Measurements from ENCODE around the gene FAM120B. TPM values are rescaled to one million over a fixed set of nuclear protein-coding genes. Genes with fewer than 3 reads are reported as not detected.

FAM120B gene
- total RNA-seq, 1 experiment from 2014 or later = 16.7 TPM

GRCh38 chr6:170385506-170385905, 78.9 kb downstream of the FAM120B start:
- Histone ChIP-seq H2BK20ac (ENCODE audit: low read depth, low read length, poor library complexity, severe bottlenecking) (no peak overlapping the region), H2BK12ac (ENCODE audit: insufficient read length, low read depth, low read length) (no peak overlapping the region), H3K79me1 (ENCODE audit: insufficient read depth, low read depth, low read length, poor library complexity, severe bottlenecking) (no peaks in the 10 kb centered on the region), H3K18ac (ENCODE audit: insufficient read length, low read depth, low read length) (no peak overlapping the region), H3K9me3 (ENCODE audit: control insufficient read depth, low read depth, low read length) (no peaks in the 10 kb centered on the region), H3K9ac (ENCODE audit: extremely low read depth, insufficient read length, low read length) (no peak overlapping the region), H3K27me3 (ENCODE audit: insufficient read depth, low read length) (no peaks in the 10 kb centered on the region), H3K14ac (ENCODE audit: insufficient read depth, low read length) (no peak overlapping the region), H4K8ac (replicated peaks; ENCODE audit: insufficient read length, low read depth, low read length) (no peak overlapping the region), H2BK15ac (ENCODE audit: low read depth, low read length) (no peak overlapping the region), H3K4me1 (ENCODE audit: insufficient read depth, low read length) (no peaks in the 10 kb centered on the region), H3K4ac (ENCODE audit: low read depth, low read length) (no peak overlapping the region), H4K5ac (ENCODE audit: insufficient read length, low read depth, low read length) (no peak overlapping the region), H3K56ac (ENCODE audit: insufficient read length, low read depth, low read length) (no peak overlapping the region), H3T11ph (ENCODE audit: low read length) (no peak overlapping the region), H2AK5ac (ENCODE audit: insufficient read length, low read length) (no peak overlapping the region), H4K91ac (ENCODE audit: insufficient read length, low read depth, low read length) (no peak overlapping the region), H3K23ac (ENCODE audit: insufficient read length, low read depth, low read length) (no peak overlapping the region), H3K23me2 (ENCODE audit: insufficient read length, low read depth, low read length, poor library complexity, severe bottlenecking) (no peaks in the 10 kb centered on the region), H2BK120ac (ENCODE audit: low read depth, low read length, poor library complexity, severe bottlenecking) (no peak overlapping the region), H3K4me2 (ENCODE audit: insufficient read depth, insufficient read length, low read length) (no peak overlapping the region), H2AFZ (ENCODE audit: low read length) (no peak overlapping the region), H3K27ac (ENCODE audit: insufficient read length, low read depth, low read length) (no peak overlapping the region), H2BK5ac (ENCODE audit: insufficient read length, low read length) (no peak overlapping the region), H4K20me1 (ENCODE audit: control insufficient read depth, insufficient read depth, insufficient read length) (no peaks in the 10 kb centered on the region), H3K79me2 (ENCODE audit: insufficient read depth, low read length) (no peaks in the 10 kb centered on the region)
- WGBS (ENCODE audit: extremely low coverage, insufficient read length, low lambda C conversion rate) = no CpG with 5 or more reads among the region's 5 CpGs
- Mint-ChIP-seq H3K9me3 (no peaks in the 10 kb centered on the region), H3K4me3 (no peak overlapping the region), H3K4me1 (peaks cover 4 to 15% of the 10 kb centered on the region in 2 experiments), H3K27me3 (ENCODE audit: low read depth) (no peaks in the 10 kb centered on the region; the same call in 1 of the 2 replicates), H3K27ac (no peak overlapping the region), H3K36me3 (ENCODE audit: insufficient read depth in 1 of 3, low read depth in 3 of 3) (peaks cover 0 to 2% (median 0%) of the 10 kb centered on the region in 3 experiments; a peak in 5 of 7 replicates)
- no peak for DNase-seq
- TF ChIP-seq CTCF (conservative IDR thresholded peaks at IDR 0.05) = no peak

All from H9 (cell line).